Raji (cell line): ENCODE measurements around the gene VIP.

Source experiments
- POLR2A ChIP-seq: IDR thresholded peaks from 2 replicates; pipeline ENCODE4 v1.6.1; 2011; ENCODE audit warnings: low read depth, low read length, control low read depth; ENCODE audit not compliant: insufficient read depth

VIP gene

GRCh38 chr6:152750694-152751093 is at the start of gene VIP:
VIP (plus strand) TSS chr6:152750797; CDS start chr6:152752178, 1,381 bp downstream.
- no peak for TF ChIP-seq POLR2A

GRCh38 chr6:152701081-152701862 is 49.3 kb upstream of the VIP start:
- no peak for TF ChIP-seq POLR2A

- TF ChIP-seq POLR2A = no peak
These were observed 48.7 kb upstream of the VIP start for GRCh38 chr6:152701863-152702401.

GRCh38 chr6:152705327-152705726 is 45.3 kb upstream of the VIP start:
- no peak for TF ChIP-seq POLR2A

GRCh38 chr6:152716322-152716721 is 34.3 kb upstream of the VIP start:
- TF ChIP-seq POLR2A = no peak

- no peak for TF ChIP-seq POLR2A
These were observed 29.6 kb upstream of the VIP start for GRCh38 chr6:152720974-152721373.

- no peak for TF ChIP-seq POLR2A
These were observed 28.6 kb upstream of the VIP start for GRCh38 chr6:152721956-152722355.

- no peak for TF ChIP-seq POLR2A
These were observed 27.2 kb upstream of the VIP start for GRCh38 chr6:152723398-152723797.

GRCh38 chr6:152726313-152726712 is 24.3 kb upstream of the VIP start:
- TF ChIP-seq POLR2A = no peak

GRCh38 chr6:152727507-152727906 is 23.1 kb upstream of the VIP start:
- TF ChIP-seq POLR2A = no peak

- TF ChIP-seq POLR2A = no peak
These were observed 16.0 kb upstream of the VIP start for GRCh38 chr6:152734630-152735029.

- no peak for TF ChIP-seq POLR2A
These were observed 13.8 kb upstream of the VIP start for GRCh38 chr6:152736687-152737273.

GRCh38 chr6:152745509-152746171 is 5.0 kb upstream of the VIP start:
- no peak for TF ChIP-seq POLR2A

GRCh38 chr6:152746172-152746553 is 4.4 kb upstream of the VIP start:
- no peak for TF ChIP-seq POLR2A

- TF ChIP-seq POLR2A = no peak
These were observed 1.8 kb upstream of the VIP start for GRCh38 chr6:152748843-152749242.

GRCh38 chr6:152749336-152749735 is 1.3 kb upstream of the VIP start:
- TF ChIP-seq POLR2A = no peak
